Fibroblast of the aortic adventitia (primary cell): ENCODE data around the gene ADGRL1. TPM values are rescaled to one million over a fixed set of nuclear protein-coding genes. Genes with fewer than 3 reads are reported as not detected.

Experiments
- DNase-seq: peaks from one replicate; pipeline ENCODE4 v3.0.0-alpha.2; 2010; ENCODE audit warnings: low read depth
- H3K4me3 ChIP-seq: 2 replicates; pipeline ENCODE4 v1.5.1; 2011; ENCODE audit warnings: low read depth, mild to moderate bottlenecking, control low read depth, low read length, moderate library complexity
- small RNA-seq: library from RNA; depleted of rRNA; stranded (forward); fragments of <200 nt; gene quantifications from one replicate; pipeline ENCODE3, GENCODE V24; 2012
- total RNA-seq: library from RNA; depleted of rRNA; stranded (reverse); fragments of >200 nt; gene quantifications from 2 replicates; pipeline ENCODE4 v1.2.3, GENCODE V29; 2012; ENCODE audit warnings: low replicate concordance
- TF ChIP-seq, protein P1 (sequence below): IDR thresholded peaks from 2 replicates; pipeline ENCODE4 v1.5.1; 2011; ENCODE audit warnings: mild to moderate bottlenecking, low read length, control low read depth, inconsistent platforms; ENCODE audit not compliant: insufficient read depth

ADGRL1 gene
- total RNA-seq, 1 donor, result 6.0 TPM

DNA sequence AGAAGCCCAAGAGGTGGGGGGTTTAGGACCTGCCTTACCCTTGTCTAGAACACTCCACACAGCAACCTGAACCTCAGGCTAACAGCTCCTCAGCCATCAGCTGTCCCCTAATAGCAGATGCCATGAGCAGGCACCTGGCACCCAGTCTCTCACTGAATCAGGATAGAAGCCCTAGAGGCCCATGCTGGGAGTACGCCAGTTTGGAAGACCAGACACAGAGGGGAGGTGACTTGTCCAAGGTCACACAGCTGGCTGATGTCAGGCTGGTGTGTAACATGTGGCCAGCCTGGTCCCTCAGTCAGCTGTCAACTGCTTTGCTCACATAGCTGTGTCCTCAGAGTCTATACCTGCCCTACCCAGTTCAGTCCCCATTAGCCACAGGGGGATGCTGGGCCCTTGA lies 102.7 kb downstream of the ADGRL1 start:
- TF ChIP-seq, protein P1, sequence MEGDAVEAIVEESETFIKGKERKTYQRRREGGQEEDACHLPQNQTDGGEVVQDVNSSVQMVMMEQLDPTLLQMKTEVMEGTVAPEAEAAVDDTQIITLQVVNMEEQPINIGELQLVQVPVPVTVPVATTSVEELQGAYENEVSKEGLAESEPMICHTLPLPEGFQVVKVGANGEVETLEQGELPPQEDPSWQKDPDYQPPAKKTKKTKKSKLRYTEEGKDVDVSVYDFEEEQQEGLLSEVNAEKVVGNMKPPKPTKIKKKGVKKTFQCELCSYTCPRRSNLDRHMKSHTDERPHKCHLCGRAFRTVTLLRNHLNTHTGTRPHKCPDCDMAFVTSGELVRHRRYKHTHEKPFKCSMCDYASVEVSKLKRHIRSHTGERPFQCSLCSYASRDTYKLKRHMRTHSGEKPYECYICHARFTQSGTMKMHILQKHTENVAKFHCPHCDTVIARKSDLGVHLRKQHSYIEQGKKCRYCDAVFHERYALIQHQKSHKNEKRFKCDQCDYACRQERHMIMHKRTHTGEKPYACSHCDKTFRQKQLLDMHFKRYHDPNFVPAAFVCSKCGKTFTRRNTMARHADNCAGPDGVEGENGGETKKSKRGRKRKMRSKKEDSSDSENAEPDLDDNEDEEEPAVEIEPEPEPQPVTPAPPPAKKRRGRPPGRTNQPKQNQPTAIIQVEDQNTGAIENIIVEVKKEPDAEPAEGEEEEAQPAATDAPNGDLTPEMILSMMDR, result no peak
- no peak overlapping the region for H3K4me3 ChIP-seq
- DNase-seq, result no peak

DNA sequence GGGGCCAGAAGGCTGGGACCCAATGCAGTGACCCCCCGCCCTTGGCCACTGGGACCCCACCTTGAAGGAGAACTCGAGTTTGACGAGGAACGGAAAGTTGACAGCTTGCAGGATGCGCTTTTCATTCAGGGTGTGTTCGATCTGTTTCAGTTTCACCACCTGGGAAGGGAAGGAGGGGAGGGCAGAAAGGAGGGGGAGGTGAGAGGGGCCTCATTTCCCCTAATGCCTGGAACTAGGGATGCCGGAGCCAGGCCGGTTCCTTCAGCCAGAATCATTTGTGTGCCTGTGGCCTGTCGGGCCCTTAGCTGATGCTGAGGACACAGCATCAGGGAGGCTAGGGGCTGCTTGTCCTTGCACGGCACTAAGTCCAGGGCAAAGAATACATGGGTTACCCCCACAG lies 103.2 kb downstream of the ADGRL1 start:
- TF ChIP-seq, protein P1, result no peak
- DNase-seq, result no peak
- H3K4me3 ChIP-seq, result no peak overlapping the region

DNA sequence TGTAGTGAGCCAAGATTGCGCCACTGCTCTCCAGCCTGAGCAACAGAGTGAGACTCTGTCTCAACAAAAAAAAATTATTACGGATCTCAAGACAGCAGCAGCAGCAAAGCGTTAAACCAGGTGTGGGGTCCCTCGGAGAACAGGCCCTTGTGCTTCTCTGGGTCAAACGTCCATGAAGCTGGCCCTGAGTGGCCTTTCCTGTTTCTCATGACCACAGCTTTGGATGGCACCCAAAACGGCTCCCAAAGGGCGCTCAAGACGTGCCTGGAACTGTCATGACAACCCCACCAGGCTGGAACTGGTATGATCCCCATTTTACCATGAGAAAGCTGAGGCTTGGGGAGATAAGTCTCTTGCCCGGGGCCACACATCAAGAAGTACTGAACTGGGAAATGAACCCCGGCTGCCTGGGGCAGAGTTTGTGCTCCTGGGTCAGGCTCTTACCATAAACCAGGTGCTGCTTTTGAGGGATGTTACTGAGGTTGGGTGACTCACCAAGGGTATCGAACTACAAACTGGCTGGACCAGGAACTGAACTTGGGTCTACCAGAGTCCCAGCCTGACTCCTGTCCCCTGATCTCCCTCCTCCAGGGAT lies 103.8 kb downstream of the ADGRL1 start:
- no peak for DNase-seq
- no peak overlapping the region for H3K4me3 ChIP-seq
- TF ChIP-seq, protein P1, result no peak

DNA sequence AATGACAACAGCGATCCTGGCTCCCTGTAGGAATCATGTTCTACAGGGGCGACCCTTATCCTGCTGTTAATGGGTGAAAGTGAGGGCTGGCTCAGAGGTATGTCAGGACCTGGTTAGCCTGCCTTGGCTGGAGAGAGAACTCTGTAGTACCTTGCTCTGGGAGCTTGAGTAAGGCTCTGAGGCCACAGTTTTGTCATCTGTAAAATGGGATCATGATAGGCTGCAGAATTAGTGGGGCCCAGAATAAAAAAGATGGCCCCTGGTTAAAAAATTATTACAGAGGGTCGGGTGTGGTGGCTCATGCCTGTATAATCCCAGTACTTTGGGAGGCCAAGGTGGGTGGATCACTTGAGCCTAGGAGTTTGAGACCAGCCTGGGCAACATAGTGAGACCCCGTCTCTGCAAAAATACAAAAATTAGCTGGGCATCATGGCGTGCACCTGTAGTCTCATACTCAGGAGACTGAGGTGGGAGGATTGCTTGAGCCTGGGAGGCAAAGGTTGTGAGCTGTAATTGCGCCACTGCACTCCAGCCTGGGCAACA lies 104.9 kb downstream of the ADGRL1 start:
- no peak overlapping the region for H3K4me3 ChIP-seq
- no peak for DNase-seq
- TF ChIP-seq, protein P1, result no peak

Small RNAs within 50 kb of the gene (small RNA-seq; reads per million reads assigned to genes)
- not detected for gene RN7SL231P

Other genes with a start within 250 kb of the ADGRL1 start
- 3.4 and 3.6 TPM in 2 replicates for gene RFX1, start 199.8 kb downstream of the ADGRL1 start, total RNA-seq
- not detected in 2 replicates for gene RLN3, start 178.0 kb downstream of the ADGRL1 start, total RNA-seq
- 0.63 and 0.82 TPM in 2 replicates for gene IL27RA, start 174.4 kb downstream of the ADGRL1 start, total RNA-seq
- 0.16 TPM in 1 of 2 replicates, not detected in the other for gene PALM3, start 144.1 kb downstream of the ADGRL1 start, total RNA-seq
- 0.72 TPM in 1 of 2 replicates, not detected in the other for gene MISP3, start 133.4 kb downstream of the ADGRL1 start, total RNA-seq
- 0.27 TPM in 1 of 2 replicates, not detected in the other for gene C19orf67, start 120.4 kb downstream of the ADGRL1 start, total RNA-seq
- 18.5 and 40.4 TPM in 2 replicates for gene SAMD1, start 115.4 kb downstream of the ADGRL1 start, total RNA-seq
- gene PRKACA, start 88.4 kb downstream of the ADGRL1 start, total RNA-seq, result 13.8 and 44.0 TPM in 2 replicates
- 1.7 and 32.3 TPM in 2 replicates for gene ASF1B, start 69.6 kb downstream of the ADGRL1 start, total RNA-seq
- gene ADGRE5, start 175.3 kb upstream of the ADGRL1 start, total RNA-seq, result 1.2 and 25.8 TPM in 2 replicates
- 32.5 and 60.6 TPM in 2 replicates for gene DDX39A, start 213.2 kb upstream of the ADGRL1 start, total RNA-seq
- 164 and 342 TPM in 2 replicates for gene PKN1, start 227.1 kb upstream of the ADGRL1 start, total RNA-seq